Measurements from ENCODE around the gene SERPINI2.

Gene SERPINI2, protein sequence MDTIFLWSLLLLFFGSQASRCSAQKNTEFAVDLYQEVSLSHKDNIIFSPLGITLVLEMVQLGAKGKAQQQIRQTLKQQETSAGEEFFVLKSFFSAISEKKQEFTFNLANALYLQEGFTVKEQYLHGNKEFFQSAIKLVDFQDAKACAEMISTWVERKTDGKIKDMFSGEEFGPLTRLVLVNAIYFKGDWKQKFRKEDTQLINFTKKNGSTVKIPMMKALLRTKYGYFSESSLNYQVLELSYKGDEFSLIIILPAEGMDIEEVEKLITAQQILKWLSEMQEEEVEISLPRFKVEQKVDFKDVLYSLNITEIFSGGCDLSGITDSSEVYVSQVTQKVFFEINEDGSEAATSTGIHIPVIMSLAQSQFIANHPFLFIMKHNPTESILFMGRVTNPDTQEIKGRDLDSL

GRCh38 chr3:167473863-167474262 is at the start of gene SERPINI2:
TSS of gene SERPINI2 (minus strand) at chr3:167474042. CDS start at chr3:167471834, 2,208 bp downstream.
- DNase-seq (ENCODE audit: low spot score), result no peak

GRCh38 chr3:167521006-167521355 is 47.1 kb upstream of the SERPINI2 start:
- DNase-seq (ENCODE audit: low spot score), result no peak

- no peak for DNase-seq (ENCODE audit: low spot score)
Measured at GRCh38 chr3:167520266-167521005, 46.6 kb upstream of the SERPINI2 start.

DNA sequence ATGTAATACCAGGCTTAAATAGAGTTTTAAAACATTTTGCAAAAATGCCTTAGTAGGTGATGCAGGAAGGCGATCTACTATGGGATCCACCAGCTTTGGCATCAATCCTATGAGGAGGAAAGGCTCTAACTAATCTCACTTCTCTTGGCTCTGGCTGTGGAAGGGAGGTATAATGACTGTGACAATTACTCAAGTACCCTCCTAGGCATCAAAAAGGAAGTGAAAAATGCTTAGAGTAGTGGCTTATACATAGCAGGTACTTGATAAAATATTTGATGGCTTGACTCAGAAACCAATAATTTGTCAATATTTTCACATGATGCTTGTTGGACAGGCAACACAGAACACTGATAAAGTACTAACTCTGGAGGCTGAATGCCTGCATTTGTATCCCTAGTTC is 34.1 kb upstream of the SERPINI2 start:
- no peak for DNase-seq (ENCODE audit: low spot score)

DNA sequence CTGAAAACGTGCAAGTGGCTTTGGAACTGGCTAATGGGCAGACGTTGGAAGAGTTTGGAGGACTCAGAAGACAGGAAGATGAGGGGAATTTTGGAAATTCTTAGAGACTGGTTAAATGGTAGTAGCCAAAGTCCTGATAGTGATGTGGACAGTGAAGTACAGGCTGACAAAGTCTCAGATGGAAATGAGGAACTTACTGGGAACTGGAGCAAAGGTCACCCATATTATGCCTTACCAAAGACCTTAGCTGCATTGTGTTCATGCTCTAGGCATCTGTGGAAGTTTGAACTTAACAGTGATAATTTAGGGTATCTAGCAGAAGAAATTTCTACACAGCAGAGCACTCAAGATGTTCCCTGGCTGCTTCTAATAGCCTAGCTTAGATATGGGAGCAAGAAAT is 28.6 kb upstream of the SERPINI2 start:
- no peak for DNase-seq (ENCODE audit: low spot score)

DNA sequence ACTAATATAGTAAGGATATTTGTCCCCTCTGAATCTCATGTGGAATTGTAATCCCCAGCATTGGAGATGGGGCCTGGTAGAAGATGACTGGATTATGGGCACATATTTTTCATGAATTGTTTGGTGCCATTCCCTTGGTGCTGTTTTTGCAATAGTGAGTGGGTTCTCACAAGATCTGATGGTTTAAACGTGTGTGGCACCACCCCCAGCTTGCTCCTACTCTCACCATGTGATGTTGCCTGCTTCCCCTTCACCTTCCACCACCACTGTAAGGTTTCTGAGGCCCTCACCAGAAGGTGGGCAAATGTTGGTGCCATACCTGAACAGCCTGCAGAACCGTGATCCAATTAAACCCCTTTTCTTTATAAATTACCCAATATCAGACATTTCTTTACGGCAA is 28.1 kb upstream of the SERPINI2 start:
- no peak for DNase-seq (ENCODE audit: low spot score)

DNA sequence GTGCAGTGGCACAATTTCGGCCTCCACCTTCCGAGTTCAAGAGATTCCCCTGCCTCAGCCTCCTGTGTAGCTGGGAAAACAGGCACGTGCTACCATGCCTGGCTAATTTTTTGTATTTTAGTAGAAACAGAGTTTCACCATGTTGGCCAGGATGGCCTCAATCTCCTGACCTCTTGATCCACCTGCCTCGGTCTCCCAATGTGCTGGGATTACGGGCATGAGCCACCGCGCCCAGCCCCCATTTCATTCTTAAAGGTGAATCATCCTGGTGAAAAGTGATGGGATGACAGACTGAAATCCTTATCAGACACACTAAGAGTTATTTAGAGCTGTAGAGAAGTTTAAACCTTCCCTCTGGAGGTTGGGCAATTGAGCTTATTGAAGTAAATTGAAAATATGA is 24.1 kb upstream of the SERPINI2 start:
- no peak for DNase-seq (ENCODE audit: low spot score)

DNA sequence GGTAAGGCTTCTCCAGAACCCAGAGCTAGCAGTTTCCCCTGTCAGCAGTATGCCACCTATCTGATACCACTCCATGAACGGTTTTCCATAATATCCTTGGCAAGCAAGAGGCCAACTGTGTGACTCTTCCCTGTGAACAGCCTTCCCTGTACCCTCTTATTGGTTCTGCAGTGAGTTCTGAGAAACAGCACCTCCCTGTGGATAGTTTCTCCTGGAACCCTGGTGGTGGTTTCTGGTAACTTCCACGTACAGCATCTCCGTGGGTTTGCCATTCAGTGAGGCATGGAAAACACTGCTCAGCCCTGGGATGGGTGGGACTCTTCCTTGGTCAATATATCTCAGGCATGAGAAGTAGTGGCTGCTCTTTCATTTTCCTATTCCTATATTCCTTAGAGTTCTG is 19.4 kb upstream of the SERPINI2 start:
- no peak for DNase-seq (ENCODE audit: low spot score)

- DNase-seq (ENCODE audit: low spot score), result no peak
Measured at GRCh38 chr3:167491621-167492020, 17.8 kb upstream of the SERPINI2 start.

GRCh38 chr3:167489571-167489970 is 15.7 kb upstream of the SERPINI2 start:
- no peak for DNase-seq (ENCODE audit: low spot score)

DNA sequence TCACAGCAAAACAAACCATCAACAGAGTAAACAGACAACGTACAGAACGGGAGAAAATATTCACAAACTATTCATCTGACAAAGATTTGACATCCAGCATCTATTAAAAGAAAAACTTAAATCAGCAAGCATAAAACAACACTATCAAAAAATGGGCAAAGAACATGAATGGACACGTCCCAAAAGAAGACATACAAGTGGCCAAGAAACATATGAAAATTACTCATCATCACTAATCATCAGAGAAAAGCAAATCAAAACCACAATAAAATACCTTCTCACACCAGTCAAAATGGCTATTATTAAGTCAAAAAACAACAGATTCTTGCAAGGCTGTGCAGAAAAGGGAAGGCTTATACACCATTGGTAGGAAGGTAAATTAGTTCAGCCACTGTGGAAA is 13.7 kb upstream of the SERPINI2 start:
- no peak for DNase-seq (ENCODE audit: low spot score)

- DNase-seq (ENCODE audit: low spot score), result no peak
Measured at GRCh38 chr3:167484551-167484950, 10.7 kb upstream of the SERPINI2 start.

DNA sequence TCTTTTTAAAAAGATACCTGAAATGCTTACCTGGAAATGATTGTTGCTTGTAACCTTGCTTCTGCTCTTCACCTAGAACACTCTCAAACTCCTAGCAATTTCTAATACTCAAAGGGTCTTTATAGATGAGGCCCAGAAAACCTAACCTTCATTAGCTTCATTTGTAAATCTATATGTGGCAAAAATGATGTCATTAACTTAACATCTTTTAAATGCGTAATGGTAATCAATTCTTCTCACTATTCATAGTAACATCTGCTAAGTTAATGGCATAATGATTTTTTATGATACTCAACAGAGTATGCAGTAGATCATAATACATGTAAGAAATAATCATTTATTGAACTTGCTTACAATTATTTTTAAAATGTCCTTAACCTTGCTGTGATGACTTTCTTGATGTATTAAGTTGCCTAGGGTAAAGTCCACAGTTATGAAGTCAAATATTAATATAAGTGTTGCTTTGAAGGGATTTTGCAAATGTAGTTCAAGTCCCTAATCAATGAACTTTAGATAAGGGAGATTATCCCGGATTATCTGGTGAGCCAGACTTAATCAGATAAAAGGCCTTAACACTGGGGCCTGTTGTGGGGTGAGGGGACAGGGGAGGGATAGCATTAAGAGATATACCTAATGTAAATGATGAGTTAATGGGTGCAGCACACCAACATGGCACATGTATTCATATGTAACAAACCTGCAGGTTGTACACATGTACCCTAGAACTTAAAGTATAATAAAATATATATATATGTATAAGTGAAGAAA is 10.1 kb upstream of the SERPINI2 start:
- DNase-seq (ENCODE audit: low spot score), result no peak

- no peak for DNase-seq (ENCODE audit: low spot score)
Measured at GRCh38 chr3:167481164-167481563, 7.3 kb upstream of the SERPINI2 start.

- no peak for DNase-seq (ENCODE audit: low spot score)
Measured at GRCh38 chr3:167480748-167481147, 6.9 kb upstream of the SERPINI2 start.

- no peak for DNase-seq (ENCODE audit: low spot score)
Measured at GRCh38 chr3:167469381-167469780, 4.5 kb downstream of the SERPINI2 start.

- DNase-seq (ENCODE audit: low spot score), result no peak
Measured at GRCh38 chr3:167467848-167468611, 5.8 kb downstream of the SERPINI2 start.

DNA sequence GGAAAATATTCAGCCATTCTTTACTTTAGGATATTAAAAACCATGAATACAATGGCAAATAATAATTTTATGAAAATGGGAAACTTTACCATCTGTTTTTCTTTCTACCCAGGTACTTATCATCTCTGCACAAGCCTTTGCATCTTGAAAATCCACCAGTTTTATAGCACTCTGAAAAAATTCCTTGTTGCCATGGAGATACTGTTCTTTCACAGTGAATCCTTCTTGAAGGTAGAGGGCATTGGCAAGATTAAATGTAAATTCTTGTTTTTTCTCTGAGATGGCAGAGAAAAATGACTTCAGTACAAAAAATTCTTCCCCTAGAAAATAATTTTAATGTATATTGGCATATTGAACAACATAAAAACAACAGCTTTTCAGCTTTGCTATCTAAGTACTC is 6.9 kb downstream of the SERPINI2 start:
- no peak for DNase-seq (ENCODE audit: low spot score)

DNA sequence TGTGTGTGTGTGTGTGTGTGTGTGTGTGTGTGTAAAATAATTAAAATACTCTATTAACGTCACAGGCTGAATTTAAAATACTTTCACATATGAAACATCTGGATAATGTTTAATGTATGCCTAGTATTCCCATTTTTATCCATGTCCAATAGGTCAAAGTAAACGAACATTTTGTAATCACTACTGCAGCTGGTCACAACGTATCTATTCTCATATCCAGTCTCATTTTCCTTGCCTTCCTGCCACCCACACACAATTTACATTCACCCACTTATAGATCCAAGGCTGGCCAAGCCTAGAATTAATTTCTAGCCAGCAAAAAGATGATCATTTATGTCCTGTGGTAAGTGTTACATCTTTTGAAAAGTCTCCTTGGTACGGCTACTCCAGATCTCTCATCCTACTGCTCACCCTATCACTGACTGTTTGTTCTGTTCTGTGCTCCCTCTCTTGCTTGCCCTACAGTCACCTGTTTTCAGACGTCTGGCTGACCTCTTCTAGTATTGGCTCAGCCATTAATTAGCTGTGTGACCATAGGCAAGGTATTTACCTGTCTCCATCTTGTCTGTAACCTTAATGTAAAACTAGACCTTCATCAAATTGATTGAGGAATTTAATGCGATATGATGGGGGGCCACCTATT is 17.6 kb downstream of the SERPINI2 start:
- DNase-seq (ENCODE audit: low spot score), result no peak

- DNase-seq (ENCODE audit: low spot score), result no peak
Measured at GRCh38 chr3:167453815-167454214, 20.0 kb downstream of the SERPINI2 start.

GRCh38 chr3:167451282-167451681 is 22.6 kb downstream of the SERPINI2 start:
- DNase-seq (ENCODE audit: low spot score), result no peak

DNA sequence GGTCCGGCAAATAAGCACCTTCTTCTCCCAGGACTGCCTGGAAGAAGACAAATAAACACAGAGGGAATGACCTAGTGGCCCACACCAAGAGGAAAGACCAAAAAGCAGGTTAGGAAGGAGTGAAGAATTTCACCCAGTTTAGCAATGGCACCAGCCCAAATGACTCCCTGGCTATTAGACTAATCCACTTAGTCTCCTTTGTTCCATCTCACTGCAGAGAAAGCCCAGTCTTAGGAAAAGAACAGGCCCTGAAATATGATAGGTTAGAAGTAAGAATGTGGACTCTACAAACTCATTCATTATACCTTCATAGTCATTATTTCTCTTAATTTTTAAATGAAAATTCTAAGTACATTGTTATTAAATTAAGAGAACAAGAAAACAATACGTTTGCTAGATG is 23.2 kb downstream of the SERPINI2 start:
- DNase-seq (ENCODE audit: low spot score), result no peak

Data from germinal center (tissue), 1 donor.